ENCODE results near the gene DYRK3. TPM values are rescaled to one million over a fixed set of nuclear protein-coding genes. Genes with fewer than 3 reads are reported as not detected.

Gene DYRK3
- total and polyA plus RNA-seq, 8 donors: 2.3 to 7.0 (median 3.8) TPM

GRCh38 chr1:206656936-206657335 is 21.6 kb downstream of the DYRK3 start:
- no peak for TF ChIP-seq CTCF (IDR thresholded peaks at IDR 0.05)
- FAIRE-seq (no peak), DNase-seq (no peak), ATAC-seq (no peak)
- intact Hi-C loops (cut with DNase I): no loop called here
- no peaks in the 10 kb centered on the region for H3K27me3 ChIP-seq
- H3K4me3 ChIP-seq: no peak overlapping the region
- H3K4me1 ChIP-seq: peaks cover 15 to 28% (median 25%) of the 10 kb centered on the region in 3 donors
- no peaks in the 10 kb centered on the region for H3K9me3 ChIP-seq
- 72 to 78% methylated on average over 3 of the region's 3 CpGs for WGBS, 2 donors
- no peaks in the 10 kb centered on the region for H3K36me3 ChIP-seq
- H3K27ac ChIP-seq: no peak overlapping the region

- H3K4me3 ChIP-seq: no peak overlapping the region
- ATAC-seq (no peak), FAIRE-seq (no peak), DNase-seq (no peak)
- H3K36me3 ChIP-seq: no peaks in the 10 kb centered on the region
- TF ChIP-seq CTCF (IDR thresholded peaks at IDR 0.05): no peak
- H3K27ac ChIP-seq: no peak overlapping the region
- peaks cover 15 to 22% (median 20%) of the 10 kb centered on the region in 3 donors for H3K4me1 ChIP-seq
- H3K9me3 ChIP-seq: no peaks in the 10 kb centered on the region
- 73 to 76% methylated on average over 6 of the region's 6 CpGs for WGBS, 2 donors
- intact Hi-C loops (cut with DNase I): no loop called here
- no peaks in the 10 kb centered on the region for H3K27me3 ChIP-seq
These were observed 22.4 kb downstream of the DYRK3 start for GRCh38 chr1:206657751-206658150.

- no peaks in the 10 kb centered on the region for H3K36me3 ChIP-seq
- H3K27ac ChIP-seq: peak overlapping the region in 2 of 4 donors; percentile 86
- TF ChIP-seq CTCF (IDR thresholded peaks at IDR 0.05): peak in 3 of 4 donors; percentile 14 to 34 (median 30)
- H3K4me3 ChIP-seq: no peak overlapping the region
- FAIRE-seq (no peak), ATAC-seq (no peak), DNase-seq (peak in 1 of 6 donors; percentile 33)
- intact Hi-C loops (cut with DNase I): no loop called here
- WGBS, 2 donors: 78 to 79% methylated on average over 22 of the region's 22 CpGs
- H3K4me1 ChIP-seq: peaks cover 15 to 22% (median 20%) of the 10 kb centered on the region in 3 donors
- H3K9me3 ChIP-seq: no peaks in the 10 kb centered on the region
- no peaks in the 10 kb centered on the region for H3K27me3 ChIP-seq
These were observed 23.1 kb downstream of the DYRK3 start for GRCh38 chr1:206658264-206658980.

- ATAC-seq (peak; percentile 1 to 4 (median 2)), FAIRE-seq (no peak), DNase-seq (peak in 1 of 6 donors; percentile 30)
- Histone ChIP-seq H3K4me1 (peaks cover 15 to 25% (median 25%) of the 10 kb centered on the region in 3 donors), H3K27ac (peak overlapping the region; percentile 49 to 86 (median 74)), H3K27me3 (no peaks in the 10 kb centered on the region), H3K36me3 (no peaks in the 10 kb centered on the region), H3K9me3 (no peaks in the 10 kb centered on the region), H3K4me3 (no peak overlapping the region)
- TF ChIP-seq CTCF (IDR thresholded peaks at IDR 0.05): no peak
- intact Hi-C loops (cut with DNase I): no loop called here
- 48 to 49% methylated on average over 7 of the region's 7 CpGs for WGBS, 2 donors
These were observed 23.6 kb downstream of the DYRK3 start for GRCh38 chr1:206658981-206659273.

- Histone ChIP-seq H3K4me3 (no peak overlapping the region), H3K27ac (peak overlapping the region in 3 of 4 donors; percentile 49 to 86 (median 86)), H3K9me3 (no peaks in the 10 kb centered on the region), H3K4me1 (peaks cover 15 to 26% (median 21%) of the 10 kb centered on the region in 3 donors), H3K36me3 (no peaks in the 10 kb centered on the region), H3K27me3 (no peaks in the 10 kb centered on the region)
- FAIRE-seq (no peak), DNase-seq (no peak), ATAC-seq (no peak)
- TF ChIP-seq CTCF (IDR thresholded peaks at IDR 0.05): no peak
- intact Hi-C loops (cut with DNase I): loop anchor here in 1 of 3 donors (10.0 kb wide), 1 partner anchor 175 kb away; no protein-coding TSS in a partner anchor
- WGBS, 2 donors: 94 to 98% methylated on average over 4 of the region's 4 CpGs
These were observed 24.8 kb downstream of the DYRK3 start for GRCh38 chr1:206660136-206660535.

Measured in pancreas (tissue), 10 donors.